ENCODE results near the gene TMEM198. TPM values are rescaled to one million over a fixed set of nuclear protein-coding genes. Genes with fewer than 3 reads are reported as not detected.

The TMEM198 gene
- total RNA-seq, 1 donor from 2014 or later: 6.1 TPM

- no peak for DNase-seq (ENCODE audit: low spot score)
- Mint-ChIP-seq H3K4me1 (ENCODE audit: low read depth) (peaks cover 38% of the 10 kb centered on the region), H3K36me3 (ENCODE audit: low read depth) (peaks cover 15% of the 10 kb centered on the region), H3K9me3 (ENCODE audit: low read depth) (no peaks in the 10 kb centered on the region), H3K4me3 (ENCODE audit: unreplicated experiment) (no peak overlapping the region), H3K27ac (ENCODE audit: unreplicated experiment) (no peak overlapping the region), H3K27me3 (ENCODE audit: low read depth) (no peaks in the 10 kb centered on the region)
- TF ChIP-seq, protein P1, sequence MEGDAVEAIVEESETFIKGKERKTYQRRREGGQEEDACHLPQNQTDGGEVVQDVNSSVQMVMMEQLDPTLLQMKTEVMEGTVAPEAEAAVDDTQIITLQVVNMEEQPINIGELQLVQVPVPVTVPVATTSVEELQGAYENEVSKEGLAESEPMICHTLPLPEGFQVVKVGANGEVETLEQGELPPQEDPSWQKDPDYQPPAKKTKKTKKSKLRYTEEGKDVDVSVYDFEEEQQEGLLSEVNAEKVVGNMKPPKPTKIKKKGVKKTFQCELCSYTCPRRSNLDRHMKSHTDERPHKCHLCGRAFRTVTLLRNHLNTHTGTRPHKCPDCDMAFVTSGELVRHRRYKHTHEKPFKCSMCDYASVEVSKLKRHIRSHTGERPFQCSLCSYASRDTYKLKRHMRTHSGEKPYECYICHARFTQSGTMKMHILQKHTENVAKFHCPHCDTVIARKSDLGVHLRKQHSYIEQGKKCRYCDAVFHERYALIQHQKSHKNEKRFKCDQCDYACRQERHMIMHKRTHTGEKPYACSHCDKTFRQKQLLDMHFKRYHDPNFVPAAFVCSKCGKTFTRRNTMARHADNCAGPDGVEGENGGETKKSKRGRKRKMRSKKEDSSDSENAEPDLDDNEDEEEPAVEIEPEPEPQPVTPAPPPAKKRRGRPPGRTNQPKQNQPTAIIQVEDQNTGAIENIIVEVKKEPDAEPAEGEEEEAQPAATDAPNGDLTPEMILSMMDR (IDR thresholded peaks at IDR 0.05): no peak
These were observed 2.9 kb upstream of the TMEM198 start for GRCh38 chr2:219540784-219541504.

- DNase-seq (ENCODE audit: low spot score): no peak
- Mint-ChIP-seq H3K9me3 (ENCODE audit: low read depth) (no peaks in the 10 kb centered on the region), H3K27ac (ENCODE audit: unreplicated experiment) (peak overlapping the region; percentile 86), H3K36me3 (ENCODE audit: low read depth) (peaks cover 15% of the 10 kb centered on the region), H3K4me1 (ENCODE audit: low read depth) (peaks cover 38% of the 10 kb centered on the region), H3K4me3 (ENCODE audit: unreplicated experiment) (peak overlapping the region; percentile 91), H3K27me3 (ENCODE audit: low read depth) (no peaks in the 10 kb centered on the region)
- TF ChIP-seq, protein P1 (IDR thresholded peaks at IDR 0.05): peak; percentile 100
These were observed 2.1 kb upstream of the TMEM198 start for GRCh38 chr2:219541611-219542180.

- TF ChIP-seq, protein P1 (IDR thresholded peaks at IDR 0.05): peak; percentile 42
These were observed 765 bp upstream of the TMEM198 start for GRCh38 chr2:219542931-219543595.

DNA sequence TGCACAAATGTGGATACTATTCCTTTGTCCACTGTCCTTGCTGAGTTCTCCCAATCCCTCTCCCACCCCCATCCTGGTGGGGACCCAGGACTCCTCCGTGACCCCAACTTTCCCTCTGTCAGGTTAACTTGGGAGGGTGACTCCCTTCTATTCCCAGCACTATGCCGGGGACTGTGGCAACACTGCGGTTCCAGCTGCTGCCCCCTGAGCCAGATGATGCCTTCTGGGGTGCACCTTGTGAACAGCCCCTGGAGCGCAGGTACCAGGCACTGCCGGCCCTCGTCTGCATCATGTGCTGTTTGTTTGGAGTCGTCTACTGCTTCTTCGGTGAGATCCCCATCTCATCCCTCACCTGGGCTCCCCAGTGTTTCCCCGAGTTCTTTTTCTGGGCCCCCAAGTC is 739 bp downstream of the TMEM198 start:
- H3K9me3 Mint-ChIP-seq (ENCODE audit: low read depth): no peaks in the 10 kb centered on the region
- H3K27ac Mint-ChIP-seq (ENCODE audit: unreplicated experiment): peak overlapping the region; percentile 84
- H3K4me1 Mint-ChIP-seq (ENCODE audit: low read depth): peaks cover 27% of the 10 kb centered on the region
- TF ChIP-seq, protein P1 (IDR thresholded peaks at IDR 0.05): no peak
- H3K36me3 Mint-ChIP-seq (ENCODE audit: low read depth): peaks cover 17% of the 10 kb centered on the region
- H3K27me3 Mint-ChIP-seq (ENCODE audit: low read depth): no peaks in the 10 kb centered on the region
- no peak for DNase-seq (ENCODE audit: low spot score)
- peak overlapping the region; percentile 91 for H3K4me3 Mint-ChIP-seq (ENCODE audit: unreplicated experiment)

More at GRCh38 chr2:219542931-219543595, 765 bp upstream of the TMEM198 start:
- DNase-seq (ENCODE audit: low spot score): no peak
- H3K4me1 Mint-ChIP-seq (ENCODE audit: low read depth): peaks cover 36% of the 10 kb centered on the region
- peak overlapping the region; percentile 86 for H3K27ac Mint-ChIP-seq (ENCODE audit: unreplicated experiment)
- H3K9me3 Mint-ChIP-seq (ENCODE audit: low read depth): no peaks in the 10 kb centered on the region
- H3K27me3 Mint-ChIP-seq (ENCODE audit: low read depth): no peaks in the 10 kb centered on the region
- peaks cover 19% of the 10 kb centered on the region for H3K36me3 Mint-ChIP-seq (ENCODE audit: low read depth)
- peak overlapping the region; percentile 91 for H3K4me3 Mint-ChIP-seq (ENCODE audit: unreplicated experiment)

GRCh38 chr2:219545295-219545942 is 1.6 kb downstream of the TMEM198 start:
- no peak overlapping the region for H3K27ac Mint-ChIP-seq (ENCODE audit: unreplicated experiment)
- H3K36me3 Mint-ChIP-seq (ENCODE audit: low read depth): peaks cover 17% of the 10 kb centered on the region
- no peaks in the 10 kb centered on the region for H3K9me3 Mint-ChIP-seq (ENCODE audit: low read depth)
- no peak overlapping the region for H3K4me3 Mint-ChIP-seq (ENCODE audit: unreplicated experiment)
- no peak for DNase-seq (ENCODE audit: low spot score)
- TF ChIP-seq, protein P1 (IDR thresholded peaks at IDR 0.05): no peak
- no peaks in the 10 kb centered on the region for H3K27me3 Mint-ChIP-seq (ENCODE audit: low read depth)
- peaks cover 27% of the 10 kb centered on the region for H3K4me1 Mint-ChIP-seq (ENCODE audit: low read depth)
